Ascending aorta (tissue), 2 donors: ENCODE results near the gene TIPIN. TPM values are rescaled to one million over a fixed set of nuclear protein-coding genes. Genes with fewer than 3 reads are reported as not detected.
A peak's percentile ranks its signal among the peaks of the same experiment; 100 is the strongest.

Experiments
- DNase-seq, 2 donors: peaks; one replicate each; pipeline ENCODE4 v3.0.0-alpha.2; 2019; ENCODE audit warnings: low spot score in 2 of 2
- H3K27ac ChIP-seq, 2 donors: fragments of 200-600 bp; sonication (generic); one replicate each; pipeline ENCODE4 v1.5.1; 2016 to 2017; ENCODE audit warnings: mild to moderate bottlenecking in 1 of 2
- H3K27me3 ChIP-seq: fragments of 200-600 bp; sonication (generic); one replicate; pipeline ENCODE4 v1.5.1; 2017
- H3K36me3 ChIP-seq, 2 donors: fragments of 200-600 bp; sonication (generic); one replicate each; pipeline ENCODE4 v1.5.1; 2016
- H3K4me1 ChIP-seq, 2 donors: fragments of 200-600 bp; sonication (generic); one replicate each; pipeline ENCODE4 v1.5.1; 2016 to 2017; ENCODE audit warnings: mild to moderate bottlenecking in 1 of 2
- H3K4me3 ChIP-seq, 2 donors: fragments of 200-600 bp; sonication (generic); one replicate each; pipeline ENCODE4 v1.5.1; 2016 to 2017; ENCODE audit warnings: mild to moderate bottlenecking in 1 of 2
- H3K9me3 ChIP-seq, 2 donors: fragments of 200-600 bp; sonication (generic); one replicate each; pipeline ENCODE4 v1.5.1; 2016
- CTCF ChIP-seq, 3 experiments: fragments of 200-600 bp in 2 of 3; fragments of 450-650 bp in 1 of 3; sonication (generic) in 2 of 3; IDR thresholded peaks; one replicate each; pipeline ENCODE4 v1.5.1; 2016 to 2019; ENCODE audit warnings: antibody characterized with exemption in 3 of 3, mild to moderate bottlenecking in 1 of 3, moderate library complexity in 1 of 3
- intact Hi-C: fragments of 100-400 bp; cut with DNase I; formaldehyde crosslinking; loops from one replicate; pipeline ENCODE4 v1.15.1; 2023
- total RNA-seq: library from RNA; depleted of rRNA; stranded (reverse); fragments of >200 nt; gene quantifications from one replicate; pipeline ENCODE4 v1.1.0, GENCODE V29; 2016

Gene TIPIN
- total RNA-seq, 1 donor from 2014 or later, result 6.1 TPM

GRCh38 chr15:66302489-66303278 lies 53.8 kb downstream of the TIPIN start:
- no peak for TF ChIP-seq CTCF (IDR thresholded peaks at IDR 0.05)
- DNase-seq, result no peak
- no peak overlapping the region for H3K27ac ChIP-seq
- no peaks in the 10 kb centered on the region for H3K9me3 ChIP-seq
- no peaks in the 10 kb centered on the region for H3K27me3 ChIP-seq
- intact Hi-C loops, result no loop called here
- H3K4me1 ChIP-seq, result no peaks in the 10 kb centered on the region
- H3K4me3 ChIP-seq, result no peak overlapping the region
- H3K36me3 ChIP-seq, result peaks cover 4 to 24% of the 10 kb centered on the region in 2 donors

GRCh38 chr15:66298803-66299251 lies 57.7 kb downstream of the TIPIN start:
- peaks cover 4 to 8% of the 10 kb centered on the region in 2 donors for H3K4me1 ChIP-seq
- H3K36me3 ChIP-seq, result peaks cover 4 to 8% of the 10 kb centered on the region in 2 donors
- no peak for DNase-seq
- no peak for TF ChIP-seq CTCF (IDR thresholded peaks at IDR 0.05)
- H3K27ac ChIP-seq, result no peak overlapping the region
- no peaks in the 10 kb centered on the region for H3K9me3 ChIP-seq
- intact Hi-C loops, result no loop called here
- H3K27me3 ChIP-seq, result no peaks in the 10 kb centered on the region
- H3K4me3 ChIP-seq, result no peak overlapping the region

GRCh38 chr15:66296186-66296585 lies 60.3 kb downstream of the TIPIN start:
- intact Hi-C loops, result no loop called here

GRCh38 chr15:66294932-66295235 lies 61.6 kb downstream of the TIPIN start:
- Histone ChIP-seq H3K4me3 (peak overlapping the region; percentile 93 to 95), H3K27ac (peak overlapping the region in 1 of 2 donors; percentile 94), H3K9me3 (no peaks in the 10 kb centered on the region), H3K4me1 (peaks cover 8 to 19% of the 10 kb centered on the region in 2 donors), H3K27me3 (no peaks in the 10 kb centered on the region), H3K36me3 (no peaks in the 10 kb centered on the region)
- DNase-seq, result no peak
- TF ChIP-seq CTCF (IDR thresholded peaks at IDR 0.05), result no peak
- intact Hi-C loops, result no loop called here

More at GRCh38 chr15:66296186-66296585, 60.3 kb downstream of the TIPIN start:
- no peaks in the 10 kb centered on the region for H3K27me3 ChIP-seq
- no peaks in the 10 kb centered on the region for H3K9me3 ChIP-seq
- peaks cover 0 to 3% of the 10 kb centered on the region in 2 donors for H3K36me3 ChIP-seq
- no peak for TF ChIP-seq CTCF (IDR thresholded peaks at IDR 0.05)
- H3K27ac ChIP-seq, result no peak overlapping the region
- H3K4me1 ChIP-seq, result peaks cover 8 to 19% of the 10 kb centered on the region in 2 donors
- H3K4me3 ChIP-seq, result no peak overlapping the region
- no peak for DNase-seq

GRCh38 chr15:66294157-66294931 lies 62.1 kb downstream of the TIPIN start:
- intact Hi-C loops, result no loop called here
- H3K27me3 ChIP-seq, result no peaks in the 10 kb centered on the region
- no peak for DNase-seq
- no peak for TF ChIP-seq CTCF (IDR thresholded peaks at IDR 0.05)
- H3K4me3 ChIP-seq, result peak overlapping the region; percentile 93 to 95
- H3K4me1 ChIP-seq, result peaks cover 8 to 19% of the 10 kb centered on the region in 2 donors
- peak overlapping the region; percentile 90 to 94 for H3K27ac ChIP-seq
- H3K9me3 ChIP-seq, result no peaks in the 10 kb centered on the region
- no peaks in the 10 kb centered on the region for H3K36me3 ChIP-seq
